DMS114 treated with DMSO at 0.1 percent for 48 hours (cell line): Measurements from ENCODE around the gene RPTOR.

ENCODE experiments used
- DNase-seq: peaks from one replicate; lab custom pipeline; 2025; ENCODE audit not compliant: unreplicated experiment; lab: John Stamatoyannopoulos, UW

RPTOR gene

GRCh38 chr17:80839970-80840369, 295.3 kb downstream of the RPTOR start:
- DNase-seq = no peak

- no peak for DNase-seq
Observed at GRCh38 chr17:80842456-80843013, 297.9 kb downstream of the RPTOR start.

GRCh38 chr17:80843741-80844156, 299.1 kb downstream of the RPTOR start:
- DNase-seq = no peak

- DNase-seq = no peak
Observed at GRCh38 chr17:80844418-80844990, 299.9 kb downstream of the RPTOR start.

DNA sequence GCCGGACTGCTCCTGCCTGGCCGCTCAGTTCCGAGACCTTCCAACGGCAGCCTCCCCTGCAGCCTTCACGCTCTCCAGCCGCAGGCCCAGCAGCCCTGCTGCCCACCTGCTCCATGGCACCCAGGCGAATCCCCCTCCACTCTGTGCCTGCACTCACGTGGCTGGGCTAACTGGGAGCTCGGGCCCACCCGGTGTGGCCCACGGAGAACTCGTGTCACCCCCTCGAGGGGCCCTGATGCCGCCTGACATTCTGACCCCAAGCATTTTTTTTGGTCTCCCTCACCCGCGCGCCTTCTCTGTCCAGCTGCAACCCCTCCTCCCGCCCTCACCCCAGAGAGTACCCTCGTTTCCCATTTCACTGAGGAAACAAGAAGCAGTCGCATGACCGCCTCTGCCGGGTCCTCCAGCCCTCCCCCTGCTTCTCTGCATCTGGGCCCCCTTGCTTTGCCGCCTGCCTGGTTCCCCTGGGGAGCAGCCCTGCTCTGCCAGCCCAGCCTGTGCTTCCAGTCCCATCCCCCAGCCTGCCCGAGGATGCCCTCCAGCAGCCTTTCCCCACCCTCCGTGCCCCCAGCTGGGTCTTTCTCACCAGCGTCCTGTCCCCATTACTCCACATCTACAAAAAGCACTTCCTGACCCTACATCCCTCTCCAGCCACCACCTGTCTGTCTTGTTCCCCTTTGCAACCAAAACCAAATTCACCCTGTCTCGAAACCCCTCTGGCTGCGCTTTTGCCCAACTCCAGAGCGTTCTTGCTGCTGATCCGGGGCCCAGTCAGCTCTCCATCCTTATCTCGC, 300.6 kb downstream of the RPTOR start:
- DNase-seq = no peak

- no peak for DNase-seq
Observed at GRCh38 chr17:80845863-80846671, 301.4 kb downstream of the RPTOR start.

DNA sequence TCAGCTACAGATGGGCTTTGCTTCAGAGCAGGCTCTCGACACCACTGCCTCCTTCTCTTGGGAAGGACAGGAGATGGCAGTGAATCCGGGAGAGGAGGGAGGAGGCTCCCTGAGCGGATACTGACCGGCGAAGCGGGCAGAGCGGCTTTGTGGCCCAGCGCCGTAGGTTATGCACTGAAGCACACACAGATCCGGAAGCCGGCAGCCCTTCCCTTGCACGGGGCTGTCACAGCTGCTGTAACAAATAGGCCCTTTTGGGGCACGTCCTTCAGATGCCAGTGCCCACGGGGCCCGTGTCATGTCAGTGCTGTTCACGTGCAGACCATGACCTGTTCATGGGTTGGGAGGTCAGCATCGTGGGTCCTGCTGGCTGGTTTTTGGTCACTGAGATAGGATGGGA, 302.3 kb downstream of the RPTOR start:
- DNase-seq = no peak

GRCh38 chr17:80847496-80848230, 303.0 kb downstream of the RPTOR start:
- DNase-seq = no peak

DNA sequence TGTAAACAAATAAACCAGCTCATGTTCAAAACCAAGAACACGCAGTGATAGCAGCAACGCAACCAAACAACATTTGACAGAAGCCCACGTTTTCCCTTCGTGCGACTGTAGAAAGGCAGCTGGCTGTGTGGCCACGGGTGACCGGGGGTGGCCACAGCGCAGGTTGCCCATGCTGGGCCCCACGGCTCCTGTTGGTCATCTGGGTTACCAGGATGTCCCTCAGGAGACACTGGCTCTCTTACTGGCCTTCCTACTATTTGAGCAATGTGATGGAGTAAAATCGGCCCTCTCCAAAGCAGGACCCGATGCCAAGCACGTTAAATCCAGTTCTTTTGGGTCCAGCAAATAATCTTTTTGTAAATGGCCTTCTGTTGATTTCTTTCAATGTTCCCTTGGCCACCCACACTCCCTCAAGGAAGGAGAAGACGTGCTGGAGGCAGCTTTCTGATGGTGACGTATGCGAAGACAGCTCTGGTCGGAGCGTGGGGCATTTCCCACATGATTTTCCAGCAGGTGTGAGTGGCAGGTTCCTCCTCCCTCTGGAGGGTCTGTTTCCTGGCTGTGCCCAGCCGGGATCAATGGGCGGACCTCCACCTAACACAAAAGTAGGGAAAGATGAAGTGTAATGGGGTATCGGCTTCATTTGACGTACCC, 303.9 kb downstream of the RPTOR start:
- no peak for DNase-seq

GRCh38 chr17:80849119-80849518, 304.5 kb downstream of the RPTOR start:
- no peak for DNase-seq

DNA sequence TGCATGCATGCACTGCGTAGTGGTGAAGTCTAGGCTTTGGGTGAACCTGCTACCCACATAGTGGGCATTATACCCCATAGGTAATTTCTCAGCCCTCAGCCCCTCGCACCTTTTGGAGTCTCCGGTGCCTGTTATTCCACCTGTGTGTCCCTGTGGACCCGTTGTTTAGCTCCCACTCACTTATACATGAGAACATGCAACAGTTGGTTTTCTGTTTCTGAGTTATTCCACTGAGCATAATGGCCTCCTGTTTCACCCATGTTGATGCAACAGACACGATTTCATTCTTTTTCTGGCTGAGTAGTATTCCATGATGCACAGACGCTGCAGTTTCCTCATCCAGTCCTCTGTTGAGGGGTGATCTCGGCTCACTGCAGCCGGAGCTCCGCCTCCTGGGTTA, 305.5 kb downstream of the RPTOR start:
- no peak for DNase-seq

- no peak for DNase-seq
Observed at GRCh38 chr17:80850817-80851216, 306.2 kb downstream of the RPTOR start.

DNA sequence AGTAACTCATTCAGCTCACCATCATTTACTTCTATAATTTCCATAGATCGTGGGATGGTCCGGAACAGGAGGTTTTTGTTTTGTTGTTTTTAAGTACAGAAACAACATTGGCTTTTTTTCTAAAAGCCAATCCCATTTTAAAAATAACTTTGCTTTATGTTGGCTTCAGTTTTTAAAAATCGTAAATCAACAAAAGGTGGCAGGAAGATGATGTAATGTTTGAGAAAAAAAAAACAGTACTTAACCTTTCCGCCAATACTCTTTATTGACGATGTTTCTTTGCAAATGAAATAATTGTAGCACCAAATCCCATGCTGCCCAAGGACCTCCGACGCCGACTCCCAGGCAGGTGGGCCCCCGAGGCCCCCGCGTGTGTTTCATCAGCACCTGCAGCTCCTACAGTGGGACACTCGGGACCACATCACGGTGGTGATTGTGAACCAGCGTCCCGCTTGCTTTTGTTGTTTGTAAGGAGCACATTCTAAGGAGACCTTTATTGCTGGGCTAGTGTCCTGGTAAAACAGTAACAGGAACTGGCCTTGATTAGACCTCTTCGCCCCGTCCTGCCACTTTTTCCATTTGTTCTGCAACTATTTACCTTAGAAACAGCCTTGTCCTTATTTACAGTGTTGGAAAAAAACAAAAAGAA, 306.8 kb downstream of the RPTOR start:
- no peak for DNase-seq

DNA sequence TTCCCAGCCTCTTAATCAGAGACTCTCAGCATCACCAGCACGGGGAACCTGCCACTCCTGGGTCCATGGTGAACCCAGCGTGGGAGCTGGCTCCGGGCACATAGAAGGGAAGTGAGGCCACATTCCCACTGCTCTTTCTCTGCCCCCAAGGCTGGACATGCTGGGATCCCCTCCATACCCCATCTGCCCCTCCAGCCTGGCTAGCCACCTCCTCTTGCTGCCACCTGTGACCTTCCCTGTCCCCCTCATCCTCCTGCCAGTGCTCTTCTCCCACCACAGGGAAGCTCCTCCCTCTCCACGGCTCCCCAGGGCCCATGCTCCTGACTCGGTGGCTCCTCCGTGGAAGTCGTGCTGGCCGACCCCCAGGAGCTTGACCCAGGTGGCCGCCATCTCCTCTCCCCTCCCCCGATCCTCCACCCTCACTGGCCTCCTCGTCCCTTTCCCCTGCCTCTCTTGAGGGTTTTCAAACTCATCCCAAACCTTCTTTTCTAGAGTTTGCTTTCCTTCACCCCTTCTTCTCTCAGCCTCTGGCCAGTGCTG, 307.9 kb downstream of the RPTOR start:
- no peak for DNase-seq

DNA sequence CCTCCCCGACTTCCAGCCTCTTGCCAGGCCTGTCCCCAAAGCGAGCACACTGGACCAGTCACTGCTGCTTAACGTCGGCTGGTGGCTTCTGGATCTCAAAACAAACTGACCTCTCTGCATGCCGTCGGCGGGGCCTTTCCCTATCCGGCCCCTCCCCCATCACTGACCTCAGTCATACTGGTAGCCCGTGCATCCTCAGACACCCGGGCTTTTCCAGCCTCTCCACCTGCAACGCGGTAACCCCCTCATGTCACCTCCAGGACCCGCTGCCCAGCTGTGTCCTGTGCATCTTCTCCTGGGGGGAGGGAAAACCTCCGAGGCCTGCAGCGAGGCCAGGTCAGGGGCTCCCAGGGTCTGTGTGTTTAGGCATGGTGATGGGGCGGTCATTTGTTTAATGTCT, 308.4 kb downstream of the RPTOR start:
- no peak for DNase-seq

GRCh38 chr17:80854220-80854619, 309.6 kb downstream of the RPTOR start:
- no peak for DNase-seq

DNA sequence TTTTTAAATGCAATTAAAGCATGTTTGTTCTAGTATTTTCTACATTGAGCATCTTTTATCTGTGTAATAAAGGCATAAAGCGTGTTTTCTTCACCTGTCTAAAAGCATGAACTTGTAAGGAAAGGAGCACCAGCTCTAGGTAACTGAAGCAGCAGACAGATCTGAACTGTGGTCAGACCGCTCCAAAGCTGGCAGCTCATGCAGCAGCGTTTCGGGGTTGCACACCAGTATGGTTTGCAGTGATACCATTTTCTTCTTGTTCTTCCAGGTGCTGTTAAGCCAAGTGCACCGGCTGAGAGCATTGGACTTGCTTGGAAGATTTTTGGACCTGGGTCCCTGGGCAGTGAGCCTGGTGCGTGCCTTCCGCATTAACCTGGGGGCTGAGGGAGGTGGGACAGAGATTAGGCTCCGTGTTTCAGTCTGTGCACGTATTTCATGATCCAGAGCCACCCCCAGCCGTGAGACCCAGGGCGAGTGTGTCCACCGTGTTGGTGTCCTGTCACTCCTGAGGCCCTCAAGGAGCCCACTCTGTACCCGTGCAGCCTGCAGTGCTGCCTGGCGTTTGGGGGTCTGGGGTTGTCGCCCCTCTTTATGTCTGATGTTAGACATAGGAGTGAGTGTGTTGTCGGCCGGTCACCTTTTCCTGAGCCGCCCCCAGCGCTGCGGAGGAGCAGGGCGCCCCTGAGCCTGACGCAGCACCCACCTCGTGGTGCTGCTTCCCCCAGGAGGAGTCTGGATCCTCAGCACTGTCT, 310.7 kb downstream of the RPTOR start:
- DNase-seq = no peak

- no peak for DNase-seq
Observed at GRCh38 chr17:80855948-80856862, 311.6 kb downstream of the RPTOR start.
